SK-N-SH (cell line): Measurements from ENCODE around the gene ANKRD37. TPM values are rescaled to one million over a fixed set of nuclear protein-coding genes. Genes with fewer than 3 reads are reported as not detected.

Experiments used
- CTCF ChIA-PET: fragments of 300-600, 350-600 bp; formaldehyde crosslinking; extraction: SDS; loops from one replicate; lab custom pipeline; 2021; lab: Yijun Ruan, JAX
- POLR2A ChIA-PET: fragments of 350-600 bp; sonication (Branson Sonifier 250); formaldehyde crosslinking; extraction: SDS; loops from one replicate; lab custom pipeline; 2020; ENCODE audit warnings: antibody characterized with exemption, inconsistent platforms; lab: Yijun Ruan, JAX
- DNase-seq: peaks from one replicate; pipeline ENCODE4 v3.0.0; 2012
- H2AFZ ChIP-seq: fragments of 200-600 bp; sonication (generic); 2 replicates; pipeline ENCODE4 v1.8.1; 2016; ENCODE audit warnings: antibody characterized with exemption, mild to moderate bottlenecking, low read depth
- H3F3A ChIP-seq: fragments of 200-600 bp; sonication (generic); replicated peaks from 2 replicates; pipeline ENCODE3; 2016; ENCODE audit warnings: antibody characterized with exemption, mild to moderate bottlenecking; ENCODE audit not compliant: insufficient read depth
- H3K27ac ChIP-seq, 2 experiments: fragments of 200-500 bp in 1 of 2; fragments of 200-600 bp in 1 of 2; sonication (Bioruptor generic) in 1 of 2; sonication (generic), shearing (Covaris generic) in 1 of 2; 2 replicates each; pipeline versions ENCODE4 v1.5.1 to v1.6.1; 2014 to 2016; ENCODE audit warnings: low read depth in 2 of 2, inconsistent platforms in 1 of 2, low read length in 1 of 2, mild to moderate bottlenecking in 1 of 2, mixed read lengths in 1 of 2
- H3K27me3 ChIP-seq: fragments of 200-600 bp; sonication (generic), shearing (Covaris generic); 2 replicates; pipeline ENCODE4 v1.6.1; 2016; ENCODE audit warnings: mixed run types; ENCODE audit not compliant: insufficient read depth
- H3K36me3 ChIP-seq, 2 experiments: fragments of 200-500 bp in 1 of 2; fragments of 200-600 bp in 1 of 2; sonication (Bioruptor generic) in 1 of 2; sonication (generic) in 1 of 2; replicated peaks in 1 of 2; 2 replicates each; pipeline versions ENCODE3 to v1.5.1; 2014 to 2016; ENCODE audit warnings: low read length in 1 of 2, mild to moderate bottlenecking in 1 of 2; ENCODE audit not compliant: insufficient read depth in 2 of 2, control insufficient read depth in 1 of 2
- H3K4me1 ChIP-seq, 2 experiments: fragments of 200-500 bp in 1 of 2; fragments of 200-600 bp in 1 of 2; sonication (Bioruptor generic) in 1 of 2; sonication (generic), shearing (Covaris generic) in 1 of 2; 2 replicates each; pipeline versions ENCODE4 v1.5.1 to v1.6.1; 2014 to 2016; ENCODE audit warnings: low read depth in 1 of 2, low read length in 1 of 2, mixed run types in 1 of 2; ENCODE audit not compliant: insufficient read depth in 2 of 2, control insufficient read depth in 1 of 2
- H3K4me2 ChIP-seq: fragments of 200-600 bp; sonication (generic), shearing (Covaris generic); 2 replicates; pipeline ENCODE4 v1.6.1; 2017; ENCODE audit warnings: mixed run types
- H3K4me3 ChIP-seq, 2 experiments: fragments of 200-500 bp in 1 of 2; fragments of 200-600 bp in 1 of 2; sonication (Bioruptor generic) in 1 of 2; sonication (generic), shearing (Covaris generic) in 1 of 2; 2 replicates each; pipeline versions ENCODE4 v1.5.1 to v1.8.1; 2014 to 2016; ENCODE audit warnings: low read depth in 2 of 2, inconsistent platforms in 1 of 2, low read length in 1 of 2, mild to moderate bottlenecking in 1 of 2, mixed read lengths in 1 of 2, moderate library complexity in 1 of 2
- H3K79me2 ChIP-seq: fragments of 200-600 bp; sonication (generic); 2 replicates; pipeline ENCODE4 v1.8.1; 2017; ENCODE audit warnings: mild to moderate bottlenecking; ENCODE audit not compliant: insufficient read depth
- H3K9ac ChIP-seq: fragments of 200-600 bp; sonication (generic); 2 replicates; pipeline ENCODE4 v1.6.1; 2017; ENCODE audit warnings: mixed run types
- H3K9me2 ChIP-seq: fragments of 200-600 bp; sonication (generic); 2 replicates; pipeline ENCODE4 v1.6.1; 2017; ENCODE audit warnings: mixed run types
- H3K9me3 ChIP-seq: fragments of 200-600 bp; sonication (generic); 2 replicates; pipeline ENCODE4 v1.6.1; 2017; ENCODE audit warnings: mixed run types, mild to moderate bottlenecking, moderate library complexity
- H4K20me1 ChIP-seq: fragments of 200-600 bp; sonication (generic); 2 replicates; pipeline ENCODE4 v1.6.1; 2017; ENCODE audit warnings: mild to moderate bottlenecking, mixed run types; ENCODE audit not compliant: insufficient read depth
- CHD2 ChIP-seq: fragments of 150-350 bp; IDR thresholded peaks from 2 replicates; pipeline ENCODE4 v1.6.1; 2018; ENCODE audit warnings: low read length; ENCODE audit not compliant: partially characterized antibody
- ELF1 ChIP-seq: IDR thresholded peaks from 2 replicates; pipeline ENCODE4 v1.4.0; 2012
- EP300 ChIP-seq, 2 experiments: IDR thresholded peaks; 2 replicates each; pipeline versions ENCODE4 v1.4.0 to v1.6.1; 2012; ENCODE audit warnings: borderline replicate concordance in 1 of 2, low read depth in 1 of 2, low read length in 1 of 2
- EZH2phosphoT487 ChIP-seq: fragments of 200-600 bp; sonication (generic); IDR thresholded peaks from 2 replicates; pipeline ENCODE4 v1.6.1; 2017; ENCODE audit warnings: low read depth, mixed run types, mild to moderate bottlenecking, antibody characterized with exemption, moderate library complexity, borderline replicate concordance
- FOSL2 ChIP-seq: IDR thresholded peaks from 2 replicates; pipeline ENCODE4 v1.4.0; 2012; ENCODE audit warnings: low read depth, mild to moderate bottlenecking, moderate library complexity, borderline replicate concordance
- GABPA ChIP-seq: IDR thresholded peaks from 2 replicates; pipeline ENCODE4 v1.4.0; 2012; ENCODE audit warnings: low read depth, mild to moderate bottlenecking
- RAD21 ChIP-seq: IDR thresholded peaks from 2 replicates; pipeline ENCODE4 v1.6.1; 2012; ENCODE audit warnings: mild to moderate bottlenecking, low read length
- RCOR1 ChIP-seq: fragments of 150-350 bp; IDR thresholded peaks from 2 replicates; pipeline ENCODE4 v1.6.1; 2017; ENCODE audit warnings: antibody characterized with exemption, low read length
- SIN3A ChIP-seq: IDR thresholded peaks from 2 replicates; pipeline ENCODE4 v1.6.1; 2012; ENCODE audit warnings: low read depth, mild to moderate bottlenecking, low read length, moderate library complexity, borderline replicate concordance
- TAF1 ChIP-seq: IDR thresholded peaks from 2 replicates; pipeline ENCODE4 v1.6.1; 2012; ENCODE audit warnings: low read depth, mild to moderate bottlenecking, low read length, moderate library complexity, borderline replicate concordance
- TCF12 ChIP-seq: IDR thresholded peaks from 2 replicates; pipeline ENCODE4 v1.4.0; 2012
- TEAD4 ChIP-seq: IDR thresholded peaks from 2 replicates; pipeline ENCODE4 v1.4.0; 2012; ENCODE audit warnings: mild to moderate bottlenecking, borderline replicate concordance; ENCODE audit not compliant: insufficient read depth
- YY1 ChIP-seq: IDR thresholded peaks from 2 replicates; pipeline ENCODE4 v1.4.0; 2012; ENCODE audit warnings: low read depth, mild to moderate bottlenecking
- WGBS: methylation state at CpG from one replicate; pipeline ENCODE4 v1.1.6; 2017; ENCODE audit warnings: low lambda C conversion rate; 5-methylcytosine and 5-hydroxymethylcytosine counted together
- polyA plus RNA-seq, 3 experiments: library from polyadenylated mRNA; depleted of rRNA; stranded (reverse); fragments of >200 nt; gene quantifications; 2 replicates each; pipeline ENCODE4 v1.2.3, GENCODE V29; 2012
- TF ChIP-seq, protein P1 (sequence below): IDR thresholded peaks from 2 replicates; pipeline ENCODE4 v1.6.1; 2012; ENCODE audit warnings: mild to moderate bottlenecking, low read depth, low read length, moderate library complexity
- TF ChIP-seq, protein P2 (sequence below): fragments of 200-600 bp; sonication (generic); IDR thresholded peaks from 2 replicates; pipeline ENCODE4 v1.6.1; 2017; ENCODE audit warnings: antibody characterized with exemption, mild to moderate bottlenecking, moderate library complexity
- TF ChIP-seq, protein P3 (sequence below): IDR thresholded peaks from 2 replicates; pipeline ENCODE4 v1.4.0; 2012; ENCODE audit warnings: low read depth
- TF ChIP-seq, protein P4 (sequence below): fragments of 150-350 bp; IDR thresholded peaks from 2 replicates; pipeline ENCODE4 v1.6.1; 2017; ENCODE audit warnings: antibody characterized with exemption, low read length, low read depth, borderline replicate concordance
- TF ChIP-seq, protein P5 (sequence below): fragments of 150-350 bp; IDR thresholded peaks from 2 replicates; pipeline ENCODE4 v1.6.1; 2016; ENCODE audit warnings: mild to moderate bottlenecking, low read depth, low read length

Gene ANKRD37
- polyA plus RNA-seq, 1 of the 3 experiments (the other 2 are of a cell fraction): 10.1 TPM

DNA sequence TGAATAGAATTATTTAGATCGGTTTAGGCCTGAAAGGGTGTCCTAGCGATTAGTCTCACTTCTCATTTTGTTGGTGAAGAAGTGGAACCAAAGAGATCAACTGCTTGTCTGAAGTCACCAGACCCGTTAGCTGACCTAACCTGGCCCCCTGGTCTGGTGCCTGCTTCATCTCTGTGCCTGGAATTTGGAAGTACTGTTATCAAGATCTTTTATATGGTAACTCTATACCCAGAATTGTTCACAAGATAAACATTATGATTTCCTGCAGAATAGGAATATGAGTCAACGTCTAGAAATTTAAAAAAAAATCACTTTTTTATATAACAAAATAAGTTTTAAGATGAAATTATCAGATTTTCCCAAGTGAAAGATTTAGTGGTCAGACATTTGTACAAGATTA is 38.1 kb upstream of the ANKRD37 start (continued):
- TF ChIP-seq TAF1: no peak
- TF ChIP-seq EP300 (IDR thresholded peaks at IDR 0.05; ENCODE audit: borderline replicate concordance in 1 of 2, low read depth in 1 of 2, low read length in 1 of 2): peak in 1 of 2 experiments; percentile 94; a peak in 2 of 4 replicates
- peak; percentile 93 for TF ChIP-seq TCF12
- no peak for TF ChIP-seq RCOR1
- no peak for TF ChIP-seq ELF1
- TF ChIP-seq, protein P1, sequence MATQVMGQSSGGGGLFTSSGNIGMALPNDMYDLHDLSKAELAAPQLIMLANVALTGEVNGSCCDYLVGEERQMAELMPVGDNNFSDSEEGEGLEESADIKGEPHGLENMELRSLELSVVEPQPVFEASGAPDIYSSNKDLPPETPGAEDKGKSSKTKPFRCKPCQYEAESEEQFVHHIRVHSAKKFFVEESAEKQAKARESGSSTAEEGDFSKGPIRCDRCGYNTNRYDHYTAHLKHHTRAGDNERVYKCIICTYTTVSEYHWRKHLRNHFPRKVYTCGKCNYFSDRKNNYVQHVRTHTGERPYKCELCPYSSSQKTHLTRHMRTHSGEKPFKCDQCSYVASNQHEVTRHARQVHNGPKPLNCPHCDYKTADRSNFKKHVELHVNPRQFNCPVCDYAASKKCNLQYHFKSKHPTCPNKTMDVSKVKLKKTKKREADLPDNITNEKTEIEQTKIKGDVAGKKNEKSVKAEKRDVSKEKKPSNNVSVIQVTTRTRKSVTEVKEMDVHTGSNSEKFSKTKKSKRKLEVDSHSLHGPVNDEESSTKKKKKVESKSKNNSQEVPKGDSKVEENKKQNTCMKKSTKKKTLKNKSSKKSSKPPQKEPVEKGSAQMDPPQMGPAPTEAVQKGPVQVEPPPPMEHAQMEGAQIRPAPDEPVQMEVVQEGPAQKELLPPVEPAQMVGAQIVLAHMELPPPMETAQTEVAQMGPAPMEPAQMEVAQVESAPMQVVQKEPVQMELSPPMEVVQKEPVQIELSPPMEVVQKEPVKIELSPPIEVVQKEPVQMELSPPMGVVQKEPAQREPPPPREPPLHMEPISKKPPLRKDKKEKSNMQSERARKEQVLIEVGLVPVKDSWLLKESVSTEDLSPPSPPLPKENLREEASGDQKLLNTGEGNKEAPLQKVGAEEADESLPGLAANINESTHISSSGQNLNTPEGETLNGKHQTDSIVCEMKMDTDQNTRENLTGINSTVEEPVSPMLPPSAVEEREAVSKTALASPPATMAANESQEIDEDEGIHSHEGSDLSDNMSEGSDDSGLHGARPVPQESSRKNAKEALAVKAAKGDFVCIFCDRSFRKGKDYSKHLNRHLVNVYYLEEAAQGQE: no peak

DNA sequence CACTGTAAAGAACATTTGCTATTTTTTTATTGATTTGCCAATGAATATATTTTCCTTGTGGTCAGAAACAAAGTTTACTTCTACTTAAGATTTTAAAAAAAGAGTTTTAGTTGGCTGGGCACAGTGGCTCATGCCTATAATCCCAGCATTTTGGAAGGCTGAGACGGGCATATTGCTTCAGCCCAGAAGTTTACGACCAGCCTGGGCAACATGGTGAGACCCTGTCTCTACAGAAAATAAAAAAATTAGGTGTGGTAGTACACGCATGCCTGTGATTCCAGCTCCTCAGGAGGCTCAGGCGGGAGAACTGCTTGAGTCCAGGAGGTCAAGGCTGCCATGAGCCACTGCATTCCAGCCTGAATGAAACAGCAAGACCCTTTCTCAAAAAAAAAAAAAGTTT is 37.7 kb upstream of the ANKRD37 start:
- no peak for DNase-seq
- Histone ChIP-seq H3K9ac (peak overlapping the region; percentile 68), H3K9me2 (no peaks in the 10 kb centered on the region), H3K27ac (peak overlapping the region; percentile 78 to 98; a peak in 3 of 4 replicates), H3K27me3 (no peaks in the 10 kb centered on the region), H3K4me1 (peaks cover 8 to 21% of the 10 kb centered on the region in 2 experiments), H3K9me3 (no peaks in the 10 kb centered on the region), H4K20me1 (no peaks in the 10 kb centered on the region), H3K4me3 (no peak overlapping the region), H3K79me2 (peaks cover 3% of the 10 kb centered on the region; the same call in 1 of the 2 replicates), H2AFZ (no peak overlapping the region), H3F3A (peaks cover 37% of the 10 kb centered on the region), H3K36me3 (peaks cover 13 to 25% of the 10 kb centered on the region in 2 experiments), H3K4me2 (peak overlapping the region; percentile 60)
- WGBS: 41% methylated on average over 4 of the region's 4 CpGs
- CTCF ChIA-PET: no interaction called here
- POLR2A ChIA-PET: no interaction called here
- TF ChIP-seq, protein P1: no peak
- TF ChIP-seq TEAD4 (no peak), FOSL2 (no peak; the same call in 1 of the 2 replicates), YY1 (no peak), TAF1 (no peak), GABPA (no peak), CHD2 (no peak), SIN3A (no peak), EP300 (IDR thresholded peaks at IDR 0.05; ENCODE audit: borderline replicate concordance in 1 of 2, low read depth in 1 of 2, low read length in 1 of 2) (no peak), EZH2phosphoT487 (no peak), RAD21 (no peak)
- TF ChIP-seq, protein P2, sequence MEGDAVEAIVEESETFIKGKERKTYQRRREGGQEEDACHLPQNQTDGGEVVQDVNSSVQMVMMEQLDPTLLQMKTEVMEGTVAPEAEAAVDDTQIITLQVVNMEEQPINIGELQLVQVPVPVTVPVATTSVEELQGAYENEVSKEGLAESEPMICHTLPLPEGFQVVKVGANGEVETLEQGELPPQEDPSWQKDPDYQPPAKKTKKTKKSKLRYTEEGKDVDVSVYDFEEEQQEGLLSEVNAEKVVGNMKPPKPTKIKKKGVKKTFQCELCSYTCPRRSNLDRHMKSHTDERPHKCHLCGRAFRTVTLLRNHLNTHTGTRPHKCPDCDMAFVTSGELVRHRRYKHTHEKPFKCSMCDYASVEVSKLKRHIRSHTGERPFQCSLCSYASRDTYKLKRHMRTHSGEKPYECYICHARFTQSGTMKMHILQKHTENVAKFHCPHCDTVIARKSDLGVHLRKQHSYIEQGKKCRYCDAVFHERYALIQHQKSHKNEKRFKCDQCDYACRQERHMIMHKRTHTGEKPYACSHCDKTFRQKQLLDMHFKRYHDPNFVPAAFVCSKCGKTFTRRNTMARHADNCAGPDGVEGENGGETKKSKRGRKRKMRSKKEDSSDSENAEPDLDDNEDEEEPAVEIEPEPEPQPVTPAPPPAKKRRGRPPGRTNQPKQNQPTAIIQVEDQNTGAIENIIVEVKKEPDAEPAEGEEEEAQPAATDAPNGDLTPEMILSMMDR: no peak
- TF ChIP-seq, protein P3, sequence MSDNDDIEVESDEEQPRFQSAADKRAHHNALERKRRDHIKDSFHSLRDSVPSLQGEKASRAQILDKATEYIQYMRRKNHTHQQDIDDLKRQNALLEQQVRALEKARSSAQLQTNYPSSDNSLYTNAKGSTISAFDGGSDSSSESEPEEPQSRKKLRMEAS: no peak
- TF ChIP-seq, protein P4, sequence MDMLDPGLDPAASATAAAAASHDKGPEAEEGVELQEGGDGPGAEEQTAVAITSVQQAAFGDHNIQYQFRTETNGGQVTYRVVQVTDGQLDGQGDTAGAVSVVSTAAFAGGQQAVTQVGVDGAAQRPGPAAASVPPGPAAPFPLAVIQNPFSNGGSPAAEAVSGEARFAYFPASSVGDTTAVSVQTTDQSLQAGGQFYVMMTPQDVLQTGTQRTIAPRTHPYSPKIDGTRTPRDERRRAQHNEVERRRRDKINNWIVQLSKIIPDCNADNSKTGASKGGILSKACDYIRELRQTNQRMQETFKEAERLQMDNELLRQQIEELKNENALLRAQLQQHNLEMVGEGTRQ: no peak
- TF ChIP-seq, protein P5, sequence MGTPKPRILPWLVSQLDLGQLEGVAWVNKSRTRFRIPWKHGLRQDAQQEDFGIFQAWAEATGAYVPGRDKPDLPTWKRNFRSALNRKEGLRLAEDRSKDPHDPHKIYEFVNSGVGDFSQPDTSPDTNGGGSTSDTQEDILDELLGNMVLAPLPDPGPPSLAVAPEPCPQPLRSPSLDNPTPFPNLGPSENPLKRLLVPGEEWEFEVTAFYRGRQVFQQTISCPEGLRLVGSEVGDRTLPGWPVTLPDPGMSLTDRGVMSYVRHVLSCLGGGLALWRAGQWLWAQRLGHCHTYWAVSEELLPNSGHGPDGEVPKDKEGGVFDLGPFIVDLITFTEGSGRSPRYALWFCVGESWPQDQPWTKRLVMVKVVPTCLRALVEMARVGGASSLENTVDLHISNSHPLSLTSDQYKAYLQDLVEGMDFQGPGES: no peak
